Epithelial cell of proximal tubule (primary cell): ENCODE data around the gene SOWAHB. TPM values are rescaled to one million over a fixed set of nuclear protein-coding genes. Genes with fewer than 3 reads are reported as not detected.

Experiments used
- DNase-seq: peaks from one replicate; pipeline ENCODE4 v3.0.0-alpha.2; 2011; ENCODE audit warnings: low read depth
- H3K4me3 ChIP-seq: 2 replicates; pipeline ENCODE4 v1.5.1; 2011; ENCODE audit warnings: low read depth, mild to moderate bottlenecking, low read length
- CTCF ChIP-seq: conservative IDR thresholded peaks from 2 replicates; pipeline ENCODE4 v1.5.1; 2012; ENCODE audit warnings: low read depth, mild to moderate bottlenecking, low read length
- total RNA-seq: library from RNA; depleted of rRNA; stranded (reverse); fragments of >200 nt; gene quantifications from 2 replicates; pipeline ENCODE4 v1.2.3, GENCODE V29; 2015

SOWAHB gene
- total RNA-seq, 1 donor from 2014 or later: 10.1 TPM

- peak; percentile 19 for TF ChIP-seq CTCF
- no peak for DNase-seq
- H3K4me3 ChIP-seq: no peak overlapping the region
These were observed 2.3 kb downstream of the SOWAHB start for GRCh38 chr4:76895619-76896018.

- DNase-seq: no peak
- H3K4me3 ChIP-seq: no peak overlapping the region
- no peak for TF ChIP-seq CTCF
These were observed 3.2 kb downstream of the SOWAHB start for GRCh38 chr4:76894537-76895255.

- no peak for DNase-seq
- no peak overlapping the region for H3K4me3 ChIP-seq
- TF ChIP-seq CTCF: no peak
These were observed 5.3 kb downstream of the SOWAHB start for GRCh38 chr4:76892601-76893000.

GRCh38 chr4:76892001-76892400 is 5.9 kb downstream of the SOWAHB start:
- TF ChIP-seq CTCF: no peak
- no peak for DNase-seq
- H3K4me3 ChIP-seq: no peak overlapping the region

GRCh38 chr4:76886848-76887441 is 11.0 kb downstream of the SOWAHB start:
- TF ChIP-seq CTCF: no peak
- H3K4me3 ChIP-seq: no peak overlapping the region
- DNase-seq: no peak

GRCh38 chr4:76886214-76886613 is 11.7 kb downstream of the SOWAHB start:
- no peak overlapping the region for H3K4me3 ChIP-seq
- no peak for DNase-seq
- TF ChIP-seq CTCF: no peak

- TF ChIP-seq CTCF: no peak
- H3K4me3 ChIP-seq: no peak overlapping the region
- DNase-seq: no peak
These were observed 14.8 kb downstream of the SOWAHB start for GRCh38 chr4:76883147-76883546.
